ENCODE results near the gene NRBP1. TPM values are rescaled to one million over a fixed set of nuclear protein-coding genes. Genes with fewer than 3 reads are reported as not detected.

Gene NRBP1
- total and polyA plus RNA-seq, 9 of the 15 experiments (the other 6 are each of a cell fraction or from before 2014, with no cell fraction given) = 2.9 to 84.5 (median 36.9) TPM

GRCh38 chr2:27380626-27381545, 47.5 kb upstream of the NRBP1 start, which contains the start of gene ZNF513 (continued):
- peak; percentile 89 for TF ChIP-seq MGA (IDR thresholded peaks at IDR 0.05)
- no peak for TF ChIP-seq RFX7 (CRISPR knock-in tag; IDR thresholded peaks at IDR 0.05)
- TF ChIP-seq ZNF347 (CRISPR knock-in tag; IDR thresholded peaks at IDR 0.05; ENCODE audit: low read depth) = no peak
- no peak for TF ChIP-seq U2AF1 (optimal IDR thresholded peaks at IDR 0.05; ENCODE audit: low read depth, low read length)
- 0 out of 2 replicates have a peak, but pooled peaks have one; percentile 53 for TF ChIP-seq ZNF445 (CRISPR knock-in tag; IDR thresholded peaks at IDR 0.05; ENCODE audit: low read depth)
- peak; percentile 53 for TF ChIP-seq ATF4 (CRISPR knock-in tag; IDR thresholded peaks at IDR 0.05)
- TF ChIP-seq ETV1 (tag; conservative IDR thresholded peaks at IDR 0.05; ENCODE audit: low read depth) = peak; percentile 58; the same call in 1 of the 2 replicates
- TF ChIP-seq ZNF449 (CRISPR knock-in tag; IDR thresholded peaks at IDR 0.05) = no peak
- peak; percentile 16 for TF ChIP-seq SAP30 (IDR thresholded peaks at IDR 0.05; ENCODE audit: borderline replicate concordance, insufficient read depth, low read depth, low read length, poor library complexity, severe bottlenecking)
- no peak for TF ChIP-seq ZNF232 (CRISPR knock-in tag; IDR thresholded peaks at IDR 0.05)
- no peak for TF ChIP-seq ZC3H4 (CRISPR knock-in tag; IDR thresholded peaks at IDR 0.05; ENCODE audit: borderline replicate concordance)

Measured in K562 (cell line).